ENCODE measurements around the gene GREB1.

The GREB1 gene

GRCh38 chr2:11688222-11689069 lies 154.6 kb downstream of the GREB1 start:
- Histone ChIP-seq H3K4me3 (ENCODE audit: low read depth, low read length) (peak overlapping the region; percentile 15; the same call in 1 of the 2 replicates), H3K27ac (no peak overlapping the region), H3K36me3 (no peaks in the 10 kb centered on the region), H3K27me3 (ENCODE audit: insufficient read depth, low read depth, severe bottlenecking) (no peaks in the 10 kb centered on the region), H3K9me3 (ENCODE audit: severe bottlenecking) (no peaks in the 10 kb centered on the region)
- TF ChIP-seq CTCF (IDR thresholded peaks at IDR 0.05; ENCODE audit: low read depth, low read length): peak; percentile 83
- peak; percentile 93 for DNase-seq

GRCh38 chr2:11691076-11691660 lies 157.3 kb downstream of the GREB1 start:
- no peaks in the 10 kb centered on the region for H3K36me3 ChIP-seq
- DNase-seq: peak; percentile 76
- H3K27me3 ChIP-seq (ENCODE audit: insufficient read depth, low read depth, severe bottlenecking): no peaks in the 10 kb centered on the region
- TF ChIP-seq CTCF (IDR thresholded peaks at IDR 0.05; ENCODE audit: low read depth, low read length): no peak
- H3K27ac ChIP-seq: peak overlapping the region; percentile 82
- H3K4me3 ChIP-seq (ENCODE audit: low read depth, low read length): no peak overlapping the region
- no peaks in the 10 kb centered on the region for H3K9me3 ChIP-seq (ENCODE audit: severe bottlenecking)

All from WERI-Rb-1 (cell line).